Inflammatory macrophage treated with lipopolysaccharide for 1 hour (primary cell): ENCODE results near the gene CDX2.
"Not testable (repeated sequence)": the region's sequence is repeated elsewhere in the genome, so short reads cannot be mapped to it uniquely, and the experiment has no call there.

Experiments used
- DNase-seq, 2 donors: peaks; one replicate each; pipeline ENCODE4 v3.0.0-alpha.2; 2020 to 2022

CDX2 gene

GRCh38 chr13:27969082-27969865 lies at the start of gene CDX2:
Gene CDX2, minus strand, starts transcription at chr13:27969315. Its CDS starts 309 bp downstream, at chr13:27969006.
- DNase-seq, result no peak

GRCh38 chr13:28014301-28014700 lies 45.2 kb upstream of the CDX2 start:
- peak; percentile 35 to 49 for DNase-seq

- DNase-seq, result no peak
Observed at GRCh38 chr13:28013482-28013881, 44.4 kb upstream of the CDX2 start.

GRCh38 chr13:28012896-28013295 lies 43.8 kb upstream of the CDX2 start:
- DNase-seq, result peak; percentile 25 to 65

GRCh38 chr13:28012383-28012782 lies 43.3 kb upstream of the CDX2 start:
- DNase-seq, result no peak

GRCh38 chr13:28010046-28010445 lies 40.9 kb upstream of the CDX2 start:
- no peak for DNase-seq

GRCh38 chr13:28005016-28005415 lies 35.9 kb upstream of the CDX2 start:
- DNase-seq, result not testable (repeated sequence)

GRCh38 chr13:28002886-28003698 lies 34.0 kb upstream of the CDX2 start:
- DNase-seq, result no peak

- DNase-seq, result no peak
Observed at GRCh38 chr13:28001837-28002473, 32.8 kb upstream of the CDX2 start.

GRCh38 chr13:28001049-28001448 lies 31.9 kb upstream of the CDX2 start:
- DNase-seq, result no peak

- DNase-seq, result no peak
Observed at GRCh38 chr13:28000567-28000966, 31.5 kb upstream of the CDX2 start.

- DNase-seq, result peak; percentile 33 to 44
Observed at GRCh38 chr13:27997904-27998522, 28.9 kb upstream of the CDX2 start.

- DNase-seq, result no peak
Observed at GRCh38 chr13:27991881-27992280, 22.8 kb upstream of the CDX2 start.

GRCh38 chr13:27988520-27988919 lies 19.4 kb upstream of the CDX2 start, which contains the start of gene URAD:
Gene URAD, minus strand, starts transcription at chr13:27988693. Its CDS starts 56 bp downstream, at chr13:27988637.
- no peak for DNase-seq

- DNase-seq, result no peak
Observed at GRCh38 chr13:27985600-27985999, 16.5 kb upstream of the CDX2 start.

- DNase-seq, result no peak
Observed at GRCh38 chr13:27982361-27982760, 13.2 kb upstream of the CDX2 start.

- no peak for DNase-seq
Observed at GRCh38 chr13:27981006-27981708, 12.0 kb upstream of the CDX2 start.

- DNase-seq, result no peak
Observed at GRCh38 chr13:27980280-27980998, 11.3 kb upstream of the CDX2 start.

GRCh38 chr13:27979765-27980279 lies 10.7 kb upstream of the CDX2 start:
- DNase-seq, result no peak

- DNase-seq, result no peak
Observed at GRCh38 chr13:27979001-27979643, 10.0 kb upstream of the CDX2 start.
